Gastrocnemius medialis (tissue), 4 donors: Measurements from ENCODE around the gene GYPC. TPM values are rescaled to one million over a fixed set of nuclear protein-coding genes. Genes with fewer than 3 reads are reported as not detected.

Source experiments
- ATAC-seq, 2 donors: fragments of 150-250 bp; one replicate each; pipeline ENCODE4 v1.9.1; 2016
- DNase-seq, 2 donors: peaks; one replicate each; pipeline ENCODE4 v3.0.0-alpha.2; 2019
- H3K27ac ChIP-seq, 4 donors: fragments of 200-600 bp; sonication (generic); 1 replicate in 1 of 4; 2 replicates in 3 of 4; pipeline ENCODE4 v1.5.1; 2016 to 2018; ENCODE audit warnings: mild to moderate bottlenecking in 2 of 4, moderate library complexity in 1 of 4
- H3K27me3 ChIP-seq, 3 donors: fragments of 200-600 bp; sonication (generic) in 2 of 3; 1 replicate in 1 of 3; 2 replicates in 2 of 3; pipeline versions ENCODE4 v1.5.1 to v1.6.0; 2016 to 2019; ENCODE audit warnings: mild to moderate bottlenecking in 1 of 3, moderate library complexity in 1 of 3
- H3K36me3 ChIP-seq, 2 donors: fragments of 200-600 bp; sonication (generic) in 1 of 2; one replicate each; pipeline ENCODE4 v1.5.1; 2017 to 2018
- H3K4me1 ChIP-seq, 2 donors: fragments of 200-600 bp; sonication (generic) in 1 of 2; one replicate each; pipeline ENCODE4 v1.5.1; 2016 to 2017; ENCODE audit warnings: mild to moderate bottlenecking in 2 of 2
- H3K4me3 ChIP-seq, 4 donors: fragments of 200-600 bp; sonication (generic) in 3 of 4; 1 replicate in 1 of 4; 2 replicates in 3 of 4; pipeline ENCODE4 v1.5.1; 2016 to 2019; ENCODE audit warnings: mild to moderate bottlenecking in 2 of 4
- H3K9me3 ChIP-seq, 3 donors: fragments of 200-600 bp; sonication (generic) in 2 of 3; 1 replicate in 1 of 3; 2 replicates in 2 of 3; pipeline ENCODE4 v1.5.1; 2016 to 2019
- POLR2A ChIP-seq, 2 donors: fragments of 450-650 bp; IDR thresholded peaks; one replicate each; pipeline ENCODE4 v1.6.1; 2017; ENCODE audit warnings: antibody characterized with exemption in 2 of 2, mild to moderate bottlenecking in 2 of 2, moderate library complexity in 2 of 2
- in situ Hi-C, 4 donors: fragments of 200-750 bp; cut with MboI; loops; one replicate each; pipeline versions ENCODE4 v1.15.0 to v1.8.0; 2017; ENCODE audit warnings: low sequenced_read_pairs in 4 of 4
- intact Hi-C: fragments of 100-400 bp; cut with DNase I; formaldehyde crosslinking; loops from one replicate; pipeline ENCODE4 v1.15.1; 2023; ENCODE audit warnings: low total_unique reads
- total RNA-seq, 4 donors: library from RNA; depleted of rRNA; stranded (reverse); fragments of >200 nt; gene quantifications; one replicate each; pipeline versions ENCODE4 v1.1.0 to v1.2.3, GENCODE V29; 2016
- TF ChIP-seq, protein P1 (sequence below), 5 experiments: fragments of 450-650 bp in 3 of 5; fragments of 200-600 bp in 2 of 5; sonication (generic) in 2 of 5; IDR thresholded peaks in 4 of 5; conservative IDR thresholded peaks in 1 of 5; 1 replicate in 4 of 5; 2 replicates in 1 of 5; pipeline ENCODE4 v1.5.1; 2016 to 2019; ENCODE audit warnings: antibody characterized with exemption in 5 of 5, mild to moderate bottlenecking in 3 of 5, moderate library complexity in 3 of 5

Gene GYPC
- total RNA-seq, 4 donors from 2014 or later, result 66.3 to 82.0 (median 71.9) TPM

DNA sequence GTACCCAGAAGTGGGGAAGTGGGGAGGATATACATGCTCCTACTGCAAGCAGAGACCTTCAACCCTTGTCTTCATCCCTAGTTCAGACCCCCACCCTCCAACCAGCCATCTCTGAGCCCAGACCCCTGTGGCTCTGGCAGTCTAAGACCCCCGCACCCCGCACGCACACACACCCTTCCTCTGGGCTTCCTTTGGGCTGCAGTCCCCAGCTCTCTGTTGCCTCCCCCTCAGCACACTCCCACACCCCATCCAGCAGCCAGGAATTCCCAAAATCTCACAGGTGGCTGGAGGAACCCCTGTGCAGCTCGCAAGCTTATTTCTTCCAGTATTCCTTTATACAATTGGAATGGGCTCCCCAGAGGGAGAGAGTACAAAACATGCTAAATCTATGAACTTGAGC is 13.9 kb upstream of the GYPC start:
- intact Hi-C loops, result loop anchor here (2.0 to 5.0 kb wide), 2 partner anchors 55 to 135 kb away; no protein-coding TSS in a partner anchor
- no peak overlapping the region for H3K4me3 ChIP-seq
- H3K27me3 ChIP-seq, result no peaks in the 10 kb centered on the region
- H3K4me1 ChIP-seq, result peaks cover 6 to 7% of the 10 kb centered on the region in 2 donors
- H3K9me3 ChIP-seq, result no peaks in the 10 kb centered on the region
- TF ChIP-seq, protein P1, sequence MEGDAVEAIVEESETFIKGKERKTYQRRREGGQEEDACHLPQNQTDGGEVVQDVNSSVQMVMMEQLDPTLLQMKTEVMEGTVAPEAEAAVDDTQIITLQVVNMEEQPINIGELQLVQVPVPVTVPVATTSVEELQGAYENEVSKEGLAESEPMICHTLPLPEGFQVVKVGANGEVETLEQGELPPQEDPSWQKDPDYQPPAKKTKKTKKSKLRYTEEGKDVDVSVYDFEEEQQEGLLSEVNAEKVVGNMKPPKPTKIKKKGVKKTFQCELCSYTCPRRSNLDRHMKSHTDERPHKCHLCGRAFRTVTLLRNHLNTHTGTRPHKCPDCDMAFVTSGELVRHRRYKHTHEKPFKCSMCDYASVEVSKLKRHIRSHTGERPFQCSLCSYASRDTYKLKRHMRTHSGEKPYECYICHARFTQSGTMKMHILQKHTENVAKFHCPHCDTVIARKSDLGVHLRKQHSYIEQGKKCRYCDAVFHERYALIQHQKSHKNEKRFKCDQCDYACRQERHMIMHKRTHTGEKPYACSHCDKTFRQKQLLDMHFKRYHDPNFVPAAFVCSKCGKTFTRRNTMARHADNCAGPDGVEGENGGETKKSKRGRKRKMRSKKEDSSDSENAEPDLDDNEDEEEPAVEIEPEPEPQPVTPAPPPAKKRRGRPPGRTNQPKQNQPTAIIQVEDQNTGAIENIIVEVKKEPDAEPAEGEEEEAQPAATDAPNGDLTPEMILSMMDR (IDR thresholded peaks at IDR 0.05 in 4 of 5, conservative IDR thresholded peaks at IDR 0.05 in 1 of 5), result no peak
- no peak for TF ChIP-seq POLR2A (IDR thresholded peaks at IDR 0.05)
- H3K27ac ChIP-seq, result no peak overlapping the region
- ATAC-seq (no peak), DNase-seq (no peak)
- no peaks in the 10 kb centered on the region for H3K36me3 ChIP-seq
- in situ Hi-C loops, result no loop called here

DNA sequence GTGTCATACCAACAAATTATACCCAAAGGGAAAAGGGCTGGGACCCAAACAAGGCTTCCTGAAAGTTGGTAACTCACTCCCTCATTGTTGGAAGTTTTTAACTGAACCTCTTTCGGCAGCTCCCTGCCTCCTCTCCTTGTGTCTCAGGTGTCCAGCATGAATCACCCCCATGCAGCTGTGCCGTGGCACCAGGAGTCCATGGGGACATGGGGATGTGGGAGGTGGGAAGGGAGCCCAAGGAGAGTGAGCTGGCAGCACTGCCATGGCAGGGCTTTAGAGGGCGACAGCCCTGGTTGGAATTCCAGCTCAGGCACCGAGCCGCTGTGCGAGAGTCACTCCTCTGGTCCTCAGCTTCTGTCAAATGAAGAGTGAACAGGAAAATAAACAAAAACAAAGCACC is 12.5 kb upstream of the GYPC start:
- Histone ChIP-seq H3K27ac (peak overlapping the region in 3 of 4 donors; percentile 18 to 46 (median 45)), H3K4me3 (no peak overlapping the region), H3K27me3 (no peaks in the 10 kb centered on the region), H3K4me1 (peaks cover 6 to 7% of the 10 kb centered on the region in 2 donors), H3K9me3 (no peaks in the 10 kb centered on the region), H3K36me3 (no peaks in the 10 kb centered on the region)
- DNase-seq (peak; percentile 81 to 86), ATAC-seq (peak; percentile 98)
- intact Hi-C loops (loop anchor here (2.0 to 5.0 kb wide), 2 partner anchors 54 to 133 kb away; no protein-coding TSS in a partner anchor), in situ Hi-C loops (no loop called here)
- TF ChIP-seq, protein P1 (IDR thresholded peaks at IDR 0.05 in 4 of 5, conservative IDR thresholded peaks at IDR 0.05 in 1 of 5), result peak in 3 of 5 experiments; percentile 41 to 59 (median 44)
- no peak for TF ChIP-seq POLR2A (IDR thresholded peaks at IDR 0.05)

DNA sequence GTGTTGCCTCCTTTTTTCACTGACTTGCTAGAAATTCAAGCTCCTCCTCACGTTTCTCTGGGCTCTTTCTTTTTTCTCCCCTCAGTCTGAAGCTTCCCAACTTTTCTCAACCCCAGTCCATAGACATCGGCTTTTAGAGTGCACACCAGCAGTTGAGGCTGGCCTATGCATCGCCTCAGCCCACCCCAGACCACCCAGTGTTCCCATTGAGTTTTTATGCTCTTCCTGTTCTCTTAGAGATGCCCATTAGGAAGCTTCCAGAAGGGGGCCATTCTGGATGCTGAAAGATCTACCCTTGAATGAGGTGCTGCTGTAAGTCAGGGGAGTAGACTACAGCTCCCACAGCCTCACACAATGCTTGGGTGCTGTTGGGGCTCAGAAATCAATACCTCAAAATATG is 12.0 kb upstream of the GYPC start:
- no peak for ATAC-seq
- TF ChIP-seq POLR2A (IDR thresholded peaks at IDR 0.05), result no peak
- TF ChIP-seq, protein P1 (IDR thresholded peaks at IDR 0.05 in 4 of 5, conservative IDR thresholded peaks at IDR 0.05 in 1 of 5), result no peak
- no peaks in the 10 kb centered on the region for H3K9me3 ChIP-seq
- no peaks in the 10 kb centered on the region for H3K36me3 ChIP-seq
- H3K4me3 ChIP-seq, result no peak overlapping the region
- intact Hi-C loops, result loop anchor here (2.0 to 5.0 kb wide), 2 partner anchors 53 to 133 kb away; no protein-coding TSS in a partner anchor
- H3K27ac ChIP-seq, result no peak overlapping the region
- peaks cover 6 to 7% of the 10 kb centered on the region in 2 donors for H3K4me1 ChIP-seq
- H3K27me3 ChIP-seq, result no peaks in the 10 kb centered on the region
- DNase-seq, result no peak
- in situ Hi-C loops, result no loop called here

DNA sequence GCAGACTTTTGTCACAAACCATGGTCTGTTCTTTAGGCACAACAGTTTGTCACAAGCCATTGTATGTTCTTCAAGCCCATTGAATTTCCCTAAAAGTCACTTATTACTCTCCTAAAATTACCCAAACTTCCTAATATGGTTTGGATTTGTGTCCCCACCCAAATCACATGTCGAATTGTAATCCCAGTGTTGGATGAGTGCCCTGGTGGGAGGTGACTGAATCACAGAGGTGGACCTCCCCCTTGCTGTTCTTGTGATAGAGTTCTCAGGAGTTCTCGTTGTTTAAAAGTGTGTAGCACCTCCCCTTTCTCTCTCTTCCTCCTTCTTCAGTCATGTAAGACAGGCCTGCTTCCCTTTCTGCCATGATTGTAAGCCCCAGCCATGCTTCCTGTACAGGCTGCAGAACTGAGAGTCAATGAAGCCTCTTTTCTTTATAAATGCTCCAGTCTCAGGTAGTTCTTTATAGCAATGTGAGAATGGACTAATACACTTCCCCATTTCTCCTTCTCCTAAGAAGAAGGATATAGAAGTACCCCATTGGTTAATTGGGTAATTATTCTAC is 11.2 kb upstream of the GYPC start:
- Histone ChIP-seq H3K9me3 (no peaks in the 10 kb centered on the region), H3K4me3 (no peak overlapping the region), H3K4me1 (peaks cover 6 to 7% of the 10 kb centered on the region in 2 donors), H3K36me3 (no peaks in the 10 kb centered on the region), H3K27ac (no peak overlapping the region), H3K27me3 (no peaks in the 10 kb centered on the region)
- intact Hi-C loops (loop anchor here (5.0 kb wide), 1 partner anchor 53 kb away; no protein-coding TSS in a partner anchor), in situ Hi-C loops (no loop called here)
- TF ChIP-seq POLR2A (IDR thresholded peaks at IDR 0.05), result no peak
- TF ChIP-seq, protein P1 (IDR thresholded peaks at IDR 0.05 in 4 of 5, conservative IDR thresholded peaks at IDR 0.05 in 1 of 5), result no peak
- DNase-seq, result no peak
- ATAC-seq, result no peak
